NOMO-1 (cell line): ENCODE data around the gene ANKRD6.
"Not testable (repeated sequence)": the region's sequence is repeated elsewhere in the genome, so short reads cannot be mapped to it uniquely, and the experiment has no call there.

Source experiments
- DNase-seq, 2 experiments: peaks; one replicate each; lab custom pipeline; 2025; ENCODE audit not compliant: unreplicated experiment in 2 of 2; lab: John Stamatoyannopoulos, UW

The ANKRD6 gene

GRCh38 chr6:89641581-89641980, 208.6 kb downstream of the ANKRD6 start:
- not testable (repeated sequence) for DNase-seq

DNA sequence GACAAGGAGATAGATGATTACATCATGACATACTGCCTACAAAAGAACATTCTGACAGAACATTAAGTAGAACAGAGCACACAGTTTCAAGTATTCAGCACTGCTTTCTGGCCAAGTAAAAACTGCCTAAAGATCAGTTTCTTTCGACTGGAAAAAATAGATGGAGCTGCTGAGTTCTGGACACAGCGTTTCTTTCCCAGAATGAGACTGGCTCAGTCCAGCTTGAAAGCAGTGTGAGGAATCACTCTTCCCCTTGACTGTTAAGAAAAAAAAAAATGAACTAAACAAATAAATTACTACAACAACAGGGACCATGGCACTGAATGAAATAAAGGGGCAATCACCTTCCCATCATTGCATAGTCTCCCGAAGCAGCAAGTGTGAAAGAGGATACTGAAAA, 210.0 kb downstream of the ANKRD6 start:
- no peak for DNase-seq

GRCh38 chr6:89643406-89643805, 210.5 kb downstream of the ANKRD6 start:
- DNase-seq: no peak

DNA sequence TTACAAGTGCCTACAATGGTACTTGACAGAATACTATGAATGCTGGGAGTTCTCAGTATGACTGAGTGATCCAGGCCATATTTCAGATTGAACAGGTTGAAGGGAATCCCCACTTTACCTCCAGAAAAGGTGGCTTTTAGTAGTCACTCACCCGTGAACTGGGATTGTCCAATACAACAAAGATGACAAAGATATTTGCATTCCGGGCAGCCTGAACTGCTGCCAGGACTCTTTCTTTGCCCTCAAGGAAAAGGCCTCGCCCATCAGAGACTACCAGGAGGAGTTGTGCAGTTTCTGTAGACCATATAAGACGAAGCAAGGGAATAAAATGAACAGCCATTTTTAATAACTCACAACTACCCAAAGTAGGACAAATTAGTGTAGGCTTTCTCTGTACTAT, 211.9 kb downstream of the ANKRD6 start:
- DNase-seq: no peak

DNA sequence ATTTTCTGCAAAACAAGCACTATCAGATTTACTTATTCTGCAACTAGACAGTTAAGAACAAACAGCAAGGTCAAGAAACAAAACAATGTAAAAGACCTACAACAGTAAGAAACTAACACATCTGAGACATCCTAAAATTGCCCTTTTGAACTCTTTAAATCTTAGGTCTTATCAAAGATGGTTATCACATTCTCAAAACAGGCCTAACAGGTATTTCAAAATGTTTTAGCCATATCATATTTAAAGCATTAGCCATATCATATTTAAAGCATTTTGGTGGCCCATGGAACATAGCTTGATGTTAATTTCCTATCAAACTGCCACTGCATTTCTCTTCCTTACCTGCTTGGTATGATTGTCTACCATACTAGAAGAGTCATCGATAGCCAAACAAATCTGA, 216.7 kb downstream of the ANKRD6 start:
- no peak for DNase-seq

DNA sequence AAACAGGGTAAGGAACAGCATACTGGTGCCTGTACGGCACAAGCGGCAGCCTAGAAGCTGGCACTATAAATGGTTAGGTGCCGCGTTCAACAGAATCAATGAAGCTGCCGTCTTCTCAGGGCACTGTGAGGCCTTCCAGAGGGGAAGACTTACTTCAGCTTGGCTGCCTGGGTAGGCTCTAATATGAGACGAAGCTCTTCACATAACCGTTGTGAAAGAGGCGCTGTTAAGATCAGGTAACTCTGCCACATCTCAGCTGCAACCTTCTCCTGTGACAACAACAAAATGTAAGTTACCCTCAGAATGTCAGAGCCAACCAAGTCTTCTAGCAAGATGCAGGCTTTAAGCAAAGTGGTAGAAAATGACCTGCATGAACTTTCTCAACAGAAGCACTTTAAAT, 217.6 kb downstream of the ANKRD6 start:
- no peak for DNase-seq

GRCh38 chr6:89655122-89655521, 222.2 kb downstream of the ANKRD6 start:
- no peak for DNase-seq

- DNase-seq: no peak
Measured at GRCh38 chr6:89657445-89658158, 224.7 kb downstream of the ANKRD6 start.

- DNase-seq: no peak
Measured at GRCh38 chr6:89660981-89661380, 228.0 kb downstream of the ANKRD6 start.

GRCh38 chr6:89661559-89661958, 228.6 kb downstream of the ANKRD6 start:
- no peak for DNase-seq

GRCh38 chr6:89662659-89663223, 229.8 kb downstream of the ANKRD6 start:
- no peak for DNase-seq

- no peak for DNase-seq
Measured at GRCh38 chr6:89667872-89668556, 235.1 kb downstream of the ANKRD6 start.

DNA sequence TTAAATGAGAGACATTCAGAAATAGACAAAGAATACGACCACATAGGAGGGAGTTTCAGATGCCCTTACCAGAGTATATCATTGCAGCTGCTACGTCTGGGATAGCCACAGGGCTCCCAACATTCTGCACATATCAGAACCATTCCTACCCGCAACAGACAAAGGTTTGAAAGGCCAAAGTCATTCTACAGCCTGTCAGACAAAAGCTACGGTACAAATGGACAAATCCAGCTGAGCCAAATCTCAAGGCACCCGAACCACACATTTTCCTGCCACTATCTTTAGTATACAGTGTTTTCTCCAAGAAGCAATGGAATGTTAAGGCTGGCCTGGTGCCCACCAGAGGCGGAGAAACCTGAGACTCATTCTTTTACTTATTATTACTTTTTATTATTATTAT, 236.1 kb downstream of the ANKRD6 start:
- no peak for DNase-seq

DNA sequence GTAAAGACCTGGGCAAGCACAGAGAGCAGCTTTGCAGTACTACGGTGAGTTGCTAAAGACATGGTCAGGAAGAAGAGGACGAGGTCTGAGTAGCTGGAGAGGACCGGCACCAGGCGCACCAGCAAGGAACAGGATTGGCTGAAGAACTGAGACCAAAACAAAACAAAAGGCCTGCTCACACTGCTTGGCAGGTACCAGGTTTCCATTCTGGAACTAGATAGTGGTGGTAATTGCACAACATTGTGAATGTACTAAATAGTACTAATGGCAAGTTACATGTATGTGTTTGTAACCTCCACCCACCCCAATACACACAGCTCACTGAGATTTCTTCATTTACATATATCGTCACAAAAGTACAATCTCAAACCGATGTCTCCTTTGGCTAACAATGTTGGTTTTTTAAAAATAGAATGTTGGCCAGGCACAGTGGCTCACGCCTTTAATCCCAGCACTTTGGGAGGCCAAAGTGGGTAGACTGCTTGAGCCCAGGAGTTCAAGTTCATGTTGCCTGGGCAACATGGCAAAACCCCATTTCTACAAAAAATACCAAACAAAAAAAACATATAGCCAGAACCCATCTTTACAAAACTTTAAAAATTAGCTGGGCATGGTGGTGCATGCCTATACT, 238.1 kb downstream of the ANKRD6 start:
- DNase-seq: no peak

DNA sequence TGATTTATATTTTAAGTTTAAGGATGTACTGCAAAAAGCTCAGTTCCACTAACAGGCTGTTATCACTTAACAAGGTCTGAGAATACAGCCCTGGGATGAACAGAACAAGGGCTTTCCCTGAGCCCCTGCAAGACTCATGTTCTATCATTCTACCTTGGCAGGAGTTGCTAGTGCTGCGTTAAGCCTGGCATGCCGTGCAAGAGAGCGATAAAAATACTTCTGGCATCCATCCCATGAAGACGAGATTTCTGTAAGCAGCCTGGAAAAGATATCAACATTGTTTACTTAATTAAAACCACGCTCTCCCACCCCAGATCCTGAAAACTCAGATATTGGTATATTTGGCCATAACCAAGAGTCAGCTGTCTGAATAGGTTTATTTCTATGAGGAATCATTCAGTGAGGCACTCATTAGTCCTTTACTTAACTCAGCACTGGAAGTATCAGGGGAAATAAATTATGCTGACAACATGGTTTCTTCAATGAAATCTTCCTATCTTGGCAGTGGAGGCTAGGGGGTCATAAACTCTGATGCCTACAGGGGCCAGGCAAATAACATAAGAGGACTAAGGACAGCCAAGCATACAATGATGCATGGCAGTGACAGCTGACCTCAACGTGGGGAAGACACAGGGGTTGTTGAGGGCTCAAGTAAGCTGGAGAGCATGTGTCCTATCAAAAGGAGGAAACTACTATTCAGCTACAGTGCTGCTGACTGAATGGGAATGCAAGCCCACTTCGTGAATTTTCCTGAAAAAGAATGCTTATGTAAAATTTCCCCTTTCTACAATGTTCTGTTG, 243.2 kb downstream of the ANKRD6 start:
- no peak for DNase-seq

DNA sequence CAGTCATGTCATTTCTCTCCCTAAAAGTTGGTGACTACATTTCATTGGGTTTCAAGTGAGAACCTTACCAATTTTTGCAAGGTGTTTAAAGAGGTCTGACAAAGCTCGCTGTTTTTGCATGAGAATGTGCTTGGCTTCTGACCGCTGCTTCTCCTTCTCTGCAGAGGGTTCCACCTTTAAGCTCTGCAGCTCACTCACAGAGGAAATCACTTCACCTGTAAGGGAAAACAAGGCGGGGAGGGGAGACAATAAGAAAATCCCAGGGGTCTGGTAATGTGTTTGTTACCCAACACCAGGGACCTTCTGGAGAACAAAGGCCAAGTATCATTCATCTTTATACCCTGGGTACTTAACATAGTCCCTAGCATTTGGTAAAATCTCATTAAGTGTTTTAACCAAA, 245.6 kb downstream of the ANKRD6 start:
- DNase-seq: no peak

DNA sequence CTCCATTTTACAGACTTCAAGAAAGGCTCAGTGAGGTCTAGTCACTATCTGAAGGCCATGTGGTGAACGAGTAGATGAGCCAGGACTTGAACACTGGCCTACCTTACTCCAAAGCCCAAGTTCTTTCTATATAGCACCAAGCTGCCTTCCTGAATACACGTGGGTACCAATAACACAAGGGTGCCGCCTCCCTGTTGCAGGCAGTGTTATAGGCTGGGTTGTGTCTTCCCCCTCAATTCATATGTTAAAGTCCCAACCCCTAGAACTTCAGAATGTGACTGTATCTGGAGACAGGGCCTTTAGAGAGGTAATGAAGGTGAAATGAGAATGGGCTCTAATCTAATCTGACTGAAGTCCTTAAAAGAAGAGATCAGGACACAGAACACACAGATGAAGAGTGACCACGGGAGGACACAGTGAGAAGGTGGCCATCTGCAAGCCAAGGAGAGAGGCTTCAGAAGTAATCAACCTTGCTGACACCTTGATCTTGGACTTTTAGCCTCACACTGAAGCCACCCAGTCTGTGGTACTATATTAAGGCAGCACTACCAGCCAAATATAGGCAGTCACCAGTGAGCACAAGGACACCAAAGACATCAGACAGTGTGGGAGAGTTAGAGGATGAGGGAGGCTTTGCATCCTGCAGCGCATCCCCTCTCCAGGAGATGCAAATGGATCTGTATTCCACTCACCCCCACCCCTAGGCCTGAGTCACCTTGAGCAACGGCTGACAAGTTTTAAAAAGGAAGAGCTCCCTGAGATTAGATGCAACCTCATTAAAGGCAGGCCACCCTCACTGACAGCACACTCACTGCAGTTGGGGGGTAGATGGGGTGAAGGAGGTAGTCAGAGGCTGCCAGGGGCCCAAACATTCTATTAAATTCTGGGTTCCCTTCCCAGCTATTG, 246.5 kb downstream of the ANKRD6 start:
- DNase-seq: no peak

DNA sequence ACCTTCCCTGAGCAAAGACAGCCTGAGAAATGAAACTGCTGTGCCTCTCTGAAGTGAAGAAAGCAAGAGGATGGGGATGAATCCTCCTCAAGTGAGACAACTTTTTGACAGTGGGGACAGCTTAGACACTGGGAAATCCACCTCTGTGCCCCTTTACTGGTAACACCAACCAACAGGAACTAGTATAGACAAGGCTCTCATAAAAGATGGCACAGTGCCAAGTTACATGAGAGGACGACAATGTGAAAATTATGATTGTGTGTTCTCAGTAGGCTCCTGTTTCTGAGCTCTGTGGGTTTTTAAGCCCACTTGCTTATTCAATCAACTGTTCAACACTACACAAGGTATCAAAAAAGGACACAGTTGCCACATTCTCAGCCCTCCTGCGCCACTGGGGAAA, 247.2 kb downstream of the ANKRD6 start:
- DNase-seq: no peak

DNA sequence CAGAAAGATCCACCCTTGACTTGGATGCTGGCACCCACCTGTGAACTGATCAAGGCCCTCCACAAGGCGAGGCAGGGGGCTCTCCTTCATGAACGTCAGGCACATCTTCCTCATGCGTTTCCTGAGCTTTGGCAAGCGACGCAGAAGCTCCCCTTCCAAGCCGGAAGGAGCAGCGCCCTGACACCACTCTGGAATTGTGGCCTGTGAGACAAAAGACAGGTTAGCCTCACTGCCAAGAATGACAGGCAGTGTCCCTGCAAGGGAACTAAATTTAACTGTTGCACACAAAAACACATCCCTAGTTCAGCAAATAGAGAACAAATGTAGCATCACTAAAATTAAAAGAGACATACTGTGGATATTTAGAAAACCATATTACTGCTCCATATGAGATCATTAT, 247.6 kb downstream of the ANKRD6 start:
- DNase-seq: no peak

DNA sequence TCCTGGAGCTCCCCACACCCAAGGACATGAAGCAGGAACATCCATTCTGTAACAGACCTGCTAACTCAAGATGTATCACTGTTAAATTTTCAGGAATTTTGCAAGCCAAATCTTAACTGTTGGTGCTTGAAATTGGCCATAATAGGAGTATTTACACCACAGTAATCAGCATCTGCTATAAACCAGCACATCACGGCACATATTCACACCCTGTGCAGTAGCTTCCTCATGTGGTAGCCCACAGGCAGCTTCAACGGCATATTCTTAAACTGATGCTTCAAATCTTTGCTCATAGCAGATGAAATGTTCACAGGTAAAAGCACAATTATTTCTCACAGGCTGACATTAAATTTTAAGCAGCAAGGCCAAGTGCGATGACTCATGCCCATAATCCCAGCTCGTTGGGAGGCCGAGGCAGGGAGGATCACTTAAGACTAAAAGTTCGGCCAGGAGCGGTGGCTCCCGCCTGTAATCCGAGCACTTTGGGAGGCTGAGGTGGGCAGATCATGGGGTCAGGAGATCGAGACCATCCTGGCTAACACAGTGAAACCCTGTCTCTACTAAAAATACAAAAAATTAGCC, 249.1 kb downstream of the ANKRD6 start:
- no peak for DNase-seq
